ENCODE results near the gene SETBP1.

The SETBP1 gene

GRCh38 chr18:45050712-45051601 lies 370.3 kb downstream of the SETBP1 start:
- TF ChIP-seq CTCF (IDR thresholded peaks at IDR 0.05; ENCODE audit: insufficient read depth, low read depth, low read length, missing control alignments), result no peak
- no peak for DNase-seq (ENCODE audit: low read depth)
- no peak overlapping the region for H3K4me3 ChIP-seq (ENCODE audit: low read depth, low read length)

DNA sequence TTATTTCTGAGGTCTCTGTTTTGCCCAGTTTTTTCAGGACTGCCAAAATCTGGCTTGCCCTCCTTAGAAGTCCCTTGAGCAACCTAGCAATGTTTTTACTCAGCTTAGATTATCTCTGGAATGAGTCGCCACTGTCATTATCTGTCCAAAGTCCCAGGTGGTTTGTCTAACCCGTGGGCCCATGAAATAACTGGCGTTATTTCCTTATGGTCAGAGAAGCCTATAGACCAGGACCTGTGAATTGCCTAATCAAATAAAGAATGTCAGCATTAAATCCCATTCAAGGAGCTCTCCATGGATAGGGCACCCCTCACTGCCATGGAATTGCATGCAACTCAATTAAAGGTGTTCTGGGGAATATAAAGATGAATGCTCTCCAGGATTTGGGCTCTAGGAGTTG lies 373.9 kb downstream of the SETBP1 start:
- DNase-seq (ENCODE audit: low read depth), result no peak
- TF ChIP-seq CTCF (IDR thresholded peaks at IDR 0.05; ENCODE audit: insufficient read depth, low read depth, low read length, missing control alignments), result no peak
- no peak overlapping the region for H3K4me3 ChIP-seq (ENCODE audit: low read depth, low read length)

DNA sequence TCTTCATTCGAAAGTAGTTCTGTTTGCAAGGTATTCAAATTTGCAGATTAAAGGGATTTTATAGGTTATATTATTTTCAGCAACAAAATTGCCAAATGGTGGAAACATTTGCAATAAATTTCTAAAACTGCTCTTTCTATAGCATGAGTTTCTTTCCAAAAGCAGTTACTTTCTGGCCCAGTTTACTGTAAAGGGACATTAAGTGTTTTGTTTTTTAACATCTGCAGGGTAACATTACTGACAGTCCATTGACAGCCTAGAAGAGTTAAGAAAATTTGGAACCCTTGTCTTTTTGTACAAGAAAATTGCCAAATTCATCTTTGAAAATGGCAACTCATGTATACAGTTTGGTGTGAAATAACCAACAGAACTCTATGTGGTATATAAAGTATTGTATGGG lies 375.1 kb downstream of the SETBP1 start:
- TF ChIP-seq CTCF (IDR thresholded peaks at IDR 0.05; ENCODE audit: insufficient read depth, low read depth, low read length, missing control alignments), result no peak

GRCh38 chr18:45056926-45057325 lies 376.2 kb downstream of the SETBP1 start:
- DNase-seq (ENCODE audit: low read depth), result no peak
- TF ChIP-seq CTCF (IDR thresholded peaks at IDR 0.05; ENCODE audit: insufficient read depth, low read depth, low read length, missing control alignments), result no peak
- no peak overlapping the region for H3K4me3 ChIP-seq (ENCODE audit: low read depth, low read length)

More for the DNA sequence above, 375.1 kb downstream of the SETBP1 start:
- H3K4me3 ChIP-seq (ENCODE audit: low read depth, low read length), result no peak overlapping the region
- no peak for DNase-seq (ENCODE audit: low read depth)

DNA sequence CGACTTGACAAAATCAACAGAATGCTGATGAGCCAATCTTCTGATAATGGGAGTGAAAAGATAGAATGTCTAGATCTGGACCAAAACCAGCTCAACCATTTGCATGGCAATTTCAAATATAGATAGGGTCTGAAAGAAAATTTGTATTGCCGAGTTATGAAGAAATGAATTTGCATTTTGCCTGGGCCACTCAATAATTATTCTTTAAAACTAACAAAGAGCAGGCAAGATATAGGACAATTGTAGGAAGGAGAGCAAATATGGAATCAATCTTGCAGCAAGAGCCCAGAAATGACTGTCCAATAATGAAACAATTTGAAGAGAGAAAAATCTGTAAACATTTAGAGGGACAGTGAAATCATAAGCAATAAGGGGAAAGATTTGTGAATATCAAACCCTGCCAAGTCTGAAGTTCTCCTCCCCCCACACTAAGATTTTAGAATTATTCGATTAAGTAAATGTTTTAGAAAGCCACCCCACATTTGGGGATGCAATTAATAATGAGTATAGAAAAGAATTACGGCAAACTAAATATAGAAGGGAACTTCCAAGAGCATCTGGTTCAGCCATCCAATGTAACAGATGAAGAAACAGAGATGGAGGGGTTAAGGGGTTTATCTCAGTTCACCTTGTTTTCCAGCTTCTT lies 377.4 kb downstream of the SETBP1 start:
- no peak for DNase-seq (ENCODE audit: low read depth)
- H3K4me3 ChIP-seq (ENCODE audit: low read depth, low read length), result no peak overlapping the region
- no peak for TF ChIP-seq CTCF (IDR thresholded peaks at IDR 0.05; ENCODE audit: insufficient read depth, low read depth, low read length, missing control alignments)

GRCh38 chr18:45059695-45060094 lies 379.0 kb downstream of the SETBP1 start:
- DNase-seq (ENCODE audit: low read depth), result no peak
- TF ChIP-seq CTCF (IDR thresholded peaks at IDR 0.05; ENCODE audit: insufficient read depth, low read depth, low read length, missing control alignments), result no peak
- H3K4me3 ChIP-seq (ENCODE audit: low read depth, low read length), result no peak overlapping the region
